HL-60/S4 treated with retinoic acid at 250 ng/mL for 4 days and 3 days (cell line): ENCODE results near the gene ZNF484.
"Not testable (repeated sequence)": the region's sequence is repeated elsewhere in the genome, so short reads cannot be mapped to it uniquely, and the experiment has no call there.

ENCODE experiments used
- in situ Hi-C: fragments of 300-500 bp; cut with MboI; formaldehyde crosslinking; loops from 2 replicates; pipeline ENCODE4 v1.7.0; 2022; ENCODE audit warnings: low sequenced_read_pairs

ZNF484 gene

GRCh38 chr9:92877531-92878430 lies at the start of gene ZNF484:
Gene ZNF484, minus strand, starts transcription at chr9:92878038. Its CDS starts 3,009 bp downstream, at chr9:92875029.
- in situ Hi-C loops = no loop called here

- in situ Hi-C loops = no loop called here
Observed at GRCh38 chr9:92920437-92920836, 42.6 kb upstream of the ZNF484 start.

GRCh38 chr9:92917176-92917800 lies 39.5 kb upstream of the ZNF484 start:
- in situ Hi-C loops = no loop called here

GRCh38 chr9:92911511-92912475 lies 34.0 kb upstream of the ZNF484 start:
- in situ Hi-C loops = no loop called here

GRCh38 chr9:92905137-92905536 lies 27.3 kb upstream of the ZNF484 start:
- in situ Hi-C loops = not testable (repeated sequence)

- in situ Hi-C loops = no loop called here
Observed at GRCh38 chr9:92897323-92897722, 19.5 kb upstream of the ZNF484 start.

- in situ Hi-C loops = no loop called here
Observed at GRCh38 chr9:92895812-92896436, 18.1 kb upstream of the ZNF484 start.

GRCh38 chr9:92894711-92895362 lies 17.0 kb upstream of the ZNF484 start:
- in situ Hi-C loops = no loop called here

- in situ Hi-C loops = not testable (repeated sequence)
Observed at GRCh38 chr9:92893916-92894610, 16.2 kb upstream of the ZNF484 start.

- in situ Hi-C loops = not testable (repeated sequence)
Observed at GRCh38 chr9:92892276-92892675, 14.4 kb upstream of the ZNF484 start.

GRCh38 chr9:92890761-92891160 lies 12.9 kb upstream of the ZNF484 start:
- in situ Hi-C loops = no loop called here

- in situ Hi-C loops = no loop called here
Observed at GRCh38 chr9:92887880-92888338, 10.1 kb upstream of the ZNF484 start.

- in situ Hi-C loops = not testable (repeated sequence)
Observed at GRCh38 chr9:92886846-92887610, 9.2 kb upstream of the ZNF484 start.

- in situ Hi-C loops = not testable (repeated sequence)
Observed at GRCh38 chr9:92883666-92884405, 6.0 kb upstream of the ZNF484 start.

- in situ Hi-C loops = no loop called here
Observed at GRCh38 chr9:92882276-92882675, 4.4 kb upstream of the ZNF484 start.

GRCh38 chr9:92875373-92875772 lies 2.5 kb downstream of the ZNF484 start:
- in situ Hi-C loops = no loop called here

- in situ Hi-C loops = no loop called here
Observed at GRCh38 chr9:92870289-92870688, 7.5 kb downstream of the ZNF484 start.

GRCh38 chr9:92866600-92866999 lies 11.2 kb downstream of the ZNF484 start:
- in situ Hi-C loops = not testable (repeated sequence)
